ENCODE data around the gene CD83.

- no peak for TF ChIP-seq CTCF (conservative IDR thresholded peaks at IDR 0.05; ENCODE audit: low read length)
- TF ChIP-seq EZH2phosphoT487 (IDR thresholded peaks at IDR 0.05; ENCODE audit: borderline replicate concordance, low read depth, low read length) = no peak
These were observed 48.9 kb upstream of the CD83 start for GRCh38 chr6:14068623-14069022.

Measured in OCI-LY7 (cell line).